Measurements from ENCODE around the gene ZCCHC2. TPM values are rescaled to one million over a fixed set of nuclear protein-coding genes. Genes with fewer than 3 reads are reported as not detected.

Gene ZCCHC2
- total RNA-seq, 1 donor from 2014 or later = 5.5 TPM

GRCh38 chr18:62509779-62510178 is 13.0 kb upstream of the ZCCHC2 start:
- Histone ChIP-seq H3K9ac (no peak overlapping the region), H2AFZ (replicated peaks) (no peak overlapping the region), H4K20me1 (ENCODE audit: low read depth) (no peaks in the 10 kb centered on the region), H3K4me2 (no peak overlapping the region), H3K79me2 (ENCODE audit: low read depth) (no peaks in the 10 kb centered on the region), H3K4me1 (no peaks in the 10 kb centered on the region), H3K36me3 (no peaks in the 10 kb centered on the region), H3K4me3 (no peak overlapping the region), H3K9me3 (ENCODE audit: low read depth) (no peaks in the 10 kb centered on the region), H3K27ac (no peak overlapping the region), H3F3A (ENCODE audit: low read depth) (no peaks in the 10 kb centered on the region), H3K27me3 (no peaks in the 10 kb centered on the region)
- Mint-ChIP-seq H3K4me3 (no peak overlapping the region), H3K27me3 (ENCODE audit: insufficient read depth, low read depth) (peaks cover 2% of the 10 kb centered on the region), H3K9me3 (peaks cover 22% of the 10 kb centered on the region), H3K4me1 (no peaks in the 10 kb centered on the region), H3K27ac (no peak overlapping the region), H3K36me3 (no peaks in the 10 kb centered on the region)
- DNase-seq (ENCODE audit: low spot score) = no peak
- TF ChIP-seq CTCF (IDR thresholded peaks at IDR 0.05) (no peak), EZH2 (IDR thresholded peaks at IDR 0.05) (no peak), EZH2phosphoT487 (IDR thresholded peaks at IDR 0.05) (no peak)

GRCh38 chr18:62510789-62511188 is 12.0 kb upstream of the ZCCHC2 start:
- no peak overlapping the region for H3K27ac Mint-ChIP-seq
- H3K4me3 Mint-ChIP-seq = no peak overlapping the region
- Histone ChIP-seq H3K4me1 (no peaks in the 10 kb centered on the region), H3K36me3 (no peaks in the 10 kb centered on the region), H3K27me3 (no peaks in the 10 kb centered on the region), H3F3A (ENCODE audit: low read depth) (no peaks in the 10 kb centered on the region), H3K9ac (no peak overlapping the region), H2AFZ (replicated peaks) (no peak overlapping the region), H3K4me3 (no peak overlapping the region), H3K79me2 (ENCODE audit: low read depth) (no peaks in the 10 kb centered on the region), H4K20me1 (ENCODE audit: low read depth) (no peaks in the 10 kb centered on the region), H3K27ac (no peak overlapping the region), H3K9me3 (ENCODE audit: low read depth) (no peaks in the 10 kb centered on the region), H3K4me2 (no peak overlapping the region)
- H3K36me3 Mint-ChIP-seq = no peaks in the 10 kb centered on the region
- TF ChIP-seq EZH2phosphoT487 (IDR thresholded peaks at IDR 0.05) = no peak
- TF ChIP-seq CTCF (IDR thresholded peaks at IDR 0.05) = no peak
- TF ChIP-seq EZH2 (IDR thresholded peaks at IDR 0.05) = no peak
- H3K27me3 Mint-ChIP-seq (ENCODE audit: insufficient read depth, low read depth) = peaks cover 2% of the 10 kb centered on the region
- no peak for DNase-seq (ENCODE audit: low spot score)
- peaks cover 22% of the 10 kb centered on the region for H3K9me3 Mint-ChIP-seq
- H3K4me1 Mint-ChIP-seq = no peaks in the 10 kb centered on the region

- Histone ChIP-seq H3K4me2 (no peak overlapping the region), H3K79me2 (ENCODE audit: low read depth) (no peaks in the 10 kb centered on the region), H3K4me3 (no peak overlapping the region), H3K27ac (no peak overlapping the region), H4K20me1 (ENCODE audit: low read depth) (no peaks in the 10 kb centered on the region), H3K36me3 (no peaks in the 10 kb centered on the region), H3K4me1 (no peaks in the 10 kb centered on the region), H3K27me3 (no peaks in the 10 kb centered on the region), H3K9me3 (ENCODE audit: low read depth) (no peaks in the 10 kb centered on the region), H2AFZ (replicated peaks) (no peak overlapping the region), H3K9ac (no peak overlapping the region), H3F3A (ENCODE audit: low read depth) (no peaks in the 10 kb centered on the region)
- no peaks in the 10 kb centered on the region for H3K4me1 Mint-ChIP-seq
- peaks cover 2% of the 10 kb centered on the region for H3K27me3 Mint-ChIP-seq (ENCODE audit: insufficient read depth, low read depth)
- H3K36me3 Mint-ChIP-seq = no peaks in the 10 kb centered on the region
- H3K4me3 Mint-ChIP-seq = no peak overlapping the region
- DNase-seq (ENCODE audit: low spot score) = no peak
- H3K27ac Mint-ChIP-seq = no peak overlapping the region
- H3K9me3 Mint-ChIP-seq = peaks cover 22% of the 10 kb centered on the region
- TF ChIP-seq EZH2phosphoT487 (IDR thresholded peaks at IDR 0.05) (no peak), EZH2 (IDR thresholded peaks at IDR 0.05) (no peak), CTCF (IDR thresholded peaks at IDR 0.05) (no peak)
These were observed 10.3 kb upstream of the ZCCHC2 start for GRCh38 chr18:62512532-62512931.
